Glutamatergic neuron (in vitro differentiated cells): ENCODE results near the gene MUC5AC. TPM values are rescaled to one million over a fixed set of nuclear protein-coding genes. Genes with fewer than 3 reads are reported as not detected.
"Not testable (repeated sequence)": the region's sequence is repeated elsewhere in the genome, so short reads cannot be mapped to it uniquely, and the experiment has no call there.

Source experiments
- DNase-seq: peaks from one replicate; pipeline ENCODE4 v3.0.0; 2022
- H3K27ac Mint-ChIP-seq: one replicate; pipeline ENCODE4 v1.8.0; 2020; ENCODE audit warnings: mild to moderate bottlenecking, mixed read lengths, inconsistent platforms; ENCODE audit not compliant: unreplicated experiment
- H3K27me3 Mint-ChIP-seq: one replicate; pipeline ENCODE4 v1.8.0; 2020; ENCODE audit warnings: mild to moderate bottlenecking, moderate library complexity, mixed read lengths, inconsistent platforms; ENCODE audit not compliant: unreplicated experiment
- H3K36me3 Mint-ChIP-seq: one replicate; pipeline ENCODE4 v1.8.0; 2020; ENCODE audit warnings: mild to moderate bottlenecking, mixed read lengths, inconsistent platforms; ENCODE audit not compliant: unreplicated experiment
- H3K4me1 Mint-ChIP-seq: one replicate; pipeline ENCODE4 v1.8.0; 2020; ENCODE audit warnings: mild to moderate bottlenecking, low read depth, mixed read lengths, inconsistent platforms; ENCODE audit not compliant: unreplicated experiment
- H3K4me3 Mint-ChIP-seq: one replicate; pipeline ENCODE4 v1.8.0; 2020; ENCODE audit warnings: mild to moderate bottlenecking, mixed read lengths, inconsistent platforms; ENCODE audit not compliant: unreplicated experiment
- H3K9me3 Mint-ChIP-seq: one replicate; pipeline ENCODE4 v1.8.0; 2020; ENCODE audit warnings: mild to moderate bottlenecking, moderate library complexity, mixed read lengths, inconsistent platforms; ENCODE audit not compliant: unreplicated experiment
- total RNA-seq: library from RNA; stranded (reverse); fragmentation: NEBNext Ultra II Directional; extraction: Animal tissue kit (Norgen Biotek cat#: 25700); gene quantifications from one replicate; pipeline ENCODE4 v1.2.1, GENCODE V29; 2021; ENCODE audit not compliant: unreplicated experiment
- TF ChIP-seq, protein P1 (sequence below): fragments of 200-600 bp; sonication (generic); IDR thresholded peaks from one replicate; pipeline ENCODE4 v1.5.0; 2021; ENCODE audit not compliant: partially characterized antibody, unreplicated experiment

The MUC5AC gene
- total RNA-seq, 1 donor from 2014 or later, result not detected

DNA sequence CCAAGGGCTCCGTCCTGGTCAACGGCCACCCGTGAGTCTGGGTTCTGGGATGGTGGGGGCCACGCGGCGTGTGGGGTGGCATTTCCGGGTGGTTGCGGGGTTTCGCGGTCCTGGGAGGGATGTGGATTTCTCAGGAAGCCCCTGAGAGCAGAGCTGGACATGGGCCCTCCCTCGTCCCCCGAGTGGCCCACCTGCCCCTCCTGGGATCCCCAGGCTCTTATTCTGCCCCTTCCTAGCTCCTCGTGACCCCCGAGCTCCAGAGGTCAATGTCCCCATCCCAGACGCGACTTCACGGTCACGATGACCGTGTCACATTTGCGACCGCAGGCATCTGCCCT is 4.4 kb downstream of the MUC5AC start:
- Mint-ChIP-seq H3K9me3 (peaks cover 6% of the 10 kb centered on the region), H3K4me1 (no peaks in the 10 kb centered on the region), H3K27ac (no peak overlapping the region), H3K4me3 (no peak overlapping the region), H3K27me3 (peaks cover 2% of the 10 kb centered on the region), H3K36me3 (no peaks in the 10 kb centered on the region)
- DNase-seq, result no peak
- TF ChIP-seq, protein P1, sequence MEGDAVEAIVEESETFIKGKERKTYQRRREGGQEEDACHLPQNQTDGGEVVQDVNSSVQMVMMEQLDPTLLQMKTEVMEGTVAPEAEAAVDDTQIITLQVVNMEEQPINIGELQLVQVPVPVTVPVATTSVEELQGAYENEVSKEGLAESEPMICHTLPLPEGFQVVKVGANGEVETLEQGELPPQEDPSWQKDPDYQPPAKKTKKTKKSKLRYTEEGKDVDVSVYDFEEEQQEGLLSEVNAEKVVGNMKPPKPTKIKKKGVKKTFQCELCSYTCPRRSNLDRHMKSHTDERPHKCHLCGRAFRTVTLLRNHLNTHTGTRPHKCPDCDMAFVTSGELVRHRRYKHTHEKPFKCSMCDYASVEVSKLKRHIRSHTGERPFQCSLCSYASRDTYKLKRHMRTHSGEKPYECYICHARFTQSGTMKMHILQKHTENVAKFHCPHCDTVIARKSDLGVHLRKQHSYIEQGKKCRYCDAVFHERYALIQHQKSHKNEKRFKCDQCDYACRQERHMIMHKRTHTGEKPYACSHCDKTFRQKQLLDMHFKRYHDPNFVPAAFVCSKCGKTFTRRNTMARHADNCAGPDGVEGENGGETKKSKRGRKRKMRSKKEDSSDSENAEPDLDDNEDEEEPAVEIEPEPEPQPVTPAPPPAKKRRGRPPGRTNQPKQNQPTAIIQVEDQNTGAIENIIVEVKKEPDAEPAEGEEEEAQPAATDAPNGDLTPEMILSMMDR, result no peak

DNA sequence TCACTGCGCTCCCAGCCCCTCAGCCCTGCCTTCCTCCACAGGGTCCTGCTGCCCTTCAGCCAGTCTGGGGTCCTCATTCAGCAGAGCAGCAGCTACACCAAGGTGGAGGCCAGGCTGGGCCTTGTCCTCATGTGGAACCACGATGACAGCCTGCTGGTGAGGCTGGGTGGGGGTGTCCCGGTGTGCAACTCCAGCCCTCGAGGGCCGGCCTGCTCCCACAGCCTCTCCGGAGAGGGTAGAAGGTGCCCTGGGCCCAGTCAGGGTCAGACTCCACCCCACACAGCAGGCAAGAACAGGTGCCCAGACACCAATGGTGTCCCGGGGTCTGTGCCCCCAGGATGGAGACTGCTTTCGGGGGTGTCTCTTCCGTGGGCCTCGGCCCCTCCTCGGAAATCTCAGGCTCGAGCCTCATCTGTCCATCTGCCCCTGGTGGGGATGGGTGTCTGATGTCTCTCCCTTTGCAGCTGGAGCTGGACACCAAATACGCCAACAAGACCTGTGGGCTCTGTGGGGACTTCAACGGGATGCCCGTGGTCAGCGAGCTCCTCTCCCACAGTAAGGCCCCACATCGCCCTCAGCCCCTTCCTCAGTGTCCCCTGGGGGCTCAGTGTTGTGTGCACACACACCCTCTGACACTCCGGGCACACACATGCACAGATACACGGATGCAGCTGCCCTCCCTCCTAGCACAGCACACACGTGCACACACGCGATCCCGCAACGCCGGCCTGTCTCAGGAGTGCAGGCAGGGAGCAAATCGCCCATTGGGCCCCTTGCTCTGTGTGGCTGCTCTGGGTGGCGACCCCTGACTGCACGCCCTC is 4.9 kb downstream of the MUC5AC start:
- Mint-ChIP-seq H3K36me3 (no peaks in the 10 kb centered on the region), H3K4me3 (no peak overlapping the region), H3K9me3 (peaks cover 7% of the 10 kb centered on the region), H3K4me1 (no peaks in the 10 kb centered on the region), H3K27ac (no peak overlapping the region), H3K27me3 (peaks cover 4% of the 10 kb centered on the region)
- TF ChIP-seq, protein P1, result no peak
- no peak for DNase-seq

DNA sequence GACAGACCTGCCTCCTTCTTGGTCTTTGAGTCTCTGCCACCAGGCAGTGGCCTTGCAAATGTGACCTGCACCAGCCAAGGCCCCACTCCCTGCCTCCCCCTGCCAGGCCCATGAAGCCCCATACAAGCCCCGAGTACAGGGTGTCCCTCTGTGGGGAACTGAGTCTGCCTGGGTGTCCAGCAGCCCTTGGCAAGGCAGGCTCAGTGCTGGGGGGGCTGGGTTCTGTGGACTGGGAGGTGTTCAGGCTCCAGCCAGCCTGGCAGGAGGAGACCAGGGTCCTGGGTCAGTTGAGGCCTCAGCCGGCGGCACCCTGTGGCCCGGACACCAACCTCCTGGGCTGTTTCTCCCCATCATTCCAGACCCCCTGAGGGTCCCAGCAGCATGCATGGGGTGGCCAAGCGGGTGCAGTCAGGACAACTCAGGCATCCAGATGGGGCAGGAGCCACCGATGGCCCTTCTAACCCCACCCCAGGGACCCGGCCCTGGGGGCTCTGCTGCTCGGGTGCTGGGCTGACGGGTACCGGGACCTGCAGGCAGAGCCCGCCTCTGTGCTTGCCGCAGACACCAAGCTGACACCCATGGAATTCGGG is 5.7 kb downstream of the MUC5AC start:
- H3K9me3 Mint-ChIP-seq, result peaks cover 9% of the 10 kb centered on the region
- no peaks in the 10 kb centered on the region for H3K36me3 Mint-ChIP-seq
- H3K4me3 Mint-ChIP-seq, result no peak overlapping the region
- H3K27me3 Mint-ChIP-seq, result peaks cover 5% of the 10 kb centered on the region
- TF ChIP-seq, protein P1, result no peak
- H3K4me1 Mint-ChIP-seq, result no peaks in the 10 kb centered on the region
- H3K27ac Mint-ChIP-seq, result no peak overlapping the region
- DNase-seq, result no peak

DNA sequence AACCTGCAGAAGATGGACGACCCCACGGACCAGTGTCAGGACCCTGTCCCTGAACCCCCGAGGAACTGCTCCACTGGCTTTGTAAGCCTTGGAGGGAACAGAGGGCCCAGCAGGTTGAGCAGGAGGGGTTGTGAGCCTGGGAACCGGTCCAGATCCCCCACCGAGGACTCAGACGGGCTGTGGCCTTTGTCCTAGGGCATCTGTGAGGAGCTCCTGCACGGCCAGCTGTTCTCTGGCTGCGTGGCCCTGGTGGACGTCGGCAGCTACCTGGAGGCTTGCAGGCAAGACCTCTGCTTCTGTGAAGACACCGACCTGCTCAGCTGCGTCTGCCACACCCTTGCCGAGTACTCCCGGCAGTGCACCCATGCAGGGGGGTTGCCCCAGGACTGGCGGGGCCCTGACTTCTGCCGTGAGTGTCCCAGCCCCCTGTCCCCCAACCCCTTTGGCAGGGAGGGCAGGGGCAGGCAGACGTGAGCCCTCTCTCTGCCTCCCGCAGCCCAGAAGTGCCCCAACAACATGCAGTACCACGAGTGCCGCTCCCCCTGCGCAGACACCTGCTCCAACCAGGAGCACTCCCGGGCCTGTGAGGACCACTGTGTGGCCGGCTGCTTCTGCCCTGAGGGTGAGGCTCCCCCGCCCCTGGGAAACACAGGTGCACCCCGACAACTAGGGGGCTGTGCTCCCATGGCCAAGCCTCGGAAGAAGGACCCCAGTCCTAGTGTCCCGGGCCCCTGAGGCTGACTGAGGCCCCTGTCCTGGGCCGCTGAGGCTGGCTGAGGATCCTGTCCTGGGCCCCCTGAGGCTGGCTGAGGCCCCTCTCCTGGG is 6.4 kb downstream of the MUC5AC start:
- TF ChIP-seq, protein P1, result no peak
- Mint-ChIP-seq H3K36me3 (no peaks in the 10 kb centered on the region), H3K27ac (no peak overlapping the region), H3K27me3 (peaks cover 5% of the 10 kb centered on the region), H3K4me1 (no peaks in the 10 kb centered on the region), H3K4me3 (no peak overlapping the region), H3K9me3 (peaks cover 10% of the 10 kb centered on the region)
- no peak for DNase-seq

DNA sequence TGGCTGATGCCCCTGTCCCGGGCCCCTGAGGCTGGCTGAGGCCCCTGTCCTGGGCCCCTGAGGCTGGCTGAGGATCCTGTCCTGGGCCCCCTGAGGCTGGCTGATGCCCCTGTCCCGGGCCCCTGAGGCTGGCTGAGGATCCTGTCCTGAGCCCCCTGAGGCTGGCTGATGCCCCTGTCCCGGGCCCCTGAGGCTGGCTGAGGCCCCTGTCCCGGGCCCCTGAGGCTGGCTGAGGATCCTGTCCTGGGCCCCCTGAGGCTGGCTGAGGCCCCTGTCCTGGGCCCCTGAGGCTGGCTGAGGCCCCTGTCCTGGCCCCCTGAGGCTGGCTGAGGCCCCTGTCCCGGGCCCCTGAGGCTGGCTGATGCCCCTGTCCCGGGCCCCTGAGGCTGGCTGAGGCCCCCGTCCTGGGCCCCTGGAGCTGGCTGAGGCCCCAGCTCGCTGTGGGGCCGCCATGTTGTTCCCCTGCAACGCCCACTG is 7.1 kb downstream of the MUC5AC start:
- H3K4me1 Mint-ChIP-seq, DNase-seq, H3K27ac Mint-ChIP-seq, H3K4me3 Mint-ChIP-seq, H3K36me3 Mint-ChIP-seq, H3K27me3 Mint-ChIP-seq: not testable (repeated sequence)
- peaks cover 10% of the 10 kb centered on the region for H3K9me3 Mint-ChIP-seq
